Muscle layer of duodenum (tissue), 2 donors: ENCODE data around the gene CFAP410.
A peak's percentile ranks its signal among the peaks of the same experiment; 100 is the strongest.

Source experiments
- H3K27ac ChIP-seq: one replicate; pipeline ENCODE4 v1.7.0; 2013; ENCODE audit warnings: mild to moderate bottlenecking, low read length
- H3K27me3 ChIP-seq: one replicate; pipeline ENCODE4 v1.7.0; 2013; ENCODE audit warnings: low read depth, mild to moderate bottlenecking, control low read depth, low read length
- H3K36me3 ChIP-seq, 2 donors: one replicate each; pipeline ENCODE4 v1.7.0; 2013; ENCODE audit warnings: low read length in 2 of 2, control low read depth in 1 of 2, mild to moderate bottlenecking in 1 of 2; ENCODE audit not compliant: insufficient read depth in 2 of 2, control insufficient read depth in 1 of 2
- H3K4me1 ChIP-seq, 2 donors: one replicate each; pipeline ENCODE4 v1.7.0; 2013; ENCODE audit warnings: low read length in 2 of 2, mild to moderate bottlenecking in 2 of 2, control low read depth in 1 of 2, moderate library complexity in 1 of 2; ENCODE audit not compliant: insufficient read depth in 2 of 2, control insufficient read depth in 1 of 2
- H3K4me3 ChIP-seq, 2 donors: one replicate each; pipeline ENCODE4 v1.7.0; 2013; ENCODE audit warnings: low read length in 2 of 2, low read depth in 1 of 2, mild to moderate bottlenecking in 1 of 2
- H3K9me3 ChIP-seq, 2 donors: one replicate each; pipeline ENCODE4 v1.7.0; 2013; ENCODE audit warnings: low read length in 2 of 2, control low read depth in 1 of 2, mild to moderate bottlenecking in 1 of 2; ENCODE audit not compliant: control insufficient read depth in 1 of 2
- donor health status: healthy.

Gene CFAP410

GRCh38 chr21:44299085-44299457, 40.1 kb downstream of the CFAP410 start:
- Histone ChIP-seq H3K4me3 (peak overlapping the region; percentile 63 to 64), H3K9me3 (no peaks in the 10 kb centered on the region), H3K27me3 (no peaks in the 10 kb centered on the region), H3K27ac (peak overlapping the region; percentile 58), H3K36me3 (no peaks in the 10 kb centered on the region), H3K4me1 (peaks cover 7 to 52% of the 10 kb centered on the region in 2 donors)

DNA sequence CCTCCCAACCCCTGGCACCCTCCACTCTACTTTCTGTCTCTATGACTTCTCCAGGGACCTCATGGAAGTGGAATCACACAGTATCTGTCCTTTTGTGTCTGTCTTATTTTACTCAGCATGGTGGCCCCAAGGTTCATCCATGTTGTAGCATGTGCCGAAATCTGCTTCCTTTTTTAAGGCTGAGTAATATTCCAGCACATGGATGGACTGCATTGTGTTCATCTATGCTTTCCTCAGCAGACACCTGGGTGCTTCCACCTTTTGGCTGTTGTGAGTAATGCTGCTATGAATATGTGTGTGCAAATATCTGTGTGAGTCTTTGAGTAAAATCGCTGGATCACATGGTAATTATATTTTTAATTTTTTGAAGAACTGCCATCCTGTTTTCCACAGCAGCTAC, 40.9 kb downstream of the CFAP410 start:
- Histone ChIP-seq H3K36me3 (no peaks in the 10 kb centered on the region), H3K4me3 (no peak overlapping the region), H3K4me1 (peaks cover 7 to 46% of the 10 kb centered on the region in 2 donors), H3K27ac (no peak overlapping the region), H3K9me3 (no peaks in the 10 kb centered on the region), H3K27me3 (no peaks in the 10 kb centered on the region)

DNA sequence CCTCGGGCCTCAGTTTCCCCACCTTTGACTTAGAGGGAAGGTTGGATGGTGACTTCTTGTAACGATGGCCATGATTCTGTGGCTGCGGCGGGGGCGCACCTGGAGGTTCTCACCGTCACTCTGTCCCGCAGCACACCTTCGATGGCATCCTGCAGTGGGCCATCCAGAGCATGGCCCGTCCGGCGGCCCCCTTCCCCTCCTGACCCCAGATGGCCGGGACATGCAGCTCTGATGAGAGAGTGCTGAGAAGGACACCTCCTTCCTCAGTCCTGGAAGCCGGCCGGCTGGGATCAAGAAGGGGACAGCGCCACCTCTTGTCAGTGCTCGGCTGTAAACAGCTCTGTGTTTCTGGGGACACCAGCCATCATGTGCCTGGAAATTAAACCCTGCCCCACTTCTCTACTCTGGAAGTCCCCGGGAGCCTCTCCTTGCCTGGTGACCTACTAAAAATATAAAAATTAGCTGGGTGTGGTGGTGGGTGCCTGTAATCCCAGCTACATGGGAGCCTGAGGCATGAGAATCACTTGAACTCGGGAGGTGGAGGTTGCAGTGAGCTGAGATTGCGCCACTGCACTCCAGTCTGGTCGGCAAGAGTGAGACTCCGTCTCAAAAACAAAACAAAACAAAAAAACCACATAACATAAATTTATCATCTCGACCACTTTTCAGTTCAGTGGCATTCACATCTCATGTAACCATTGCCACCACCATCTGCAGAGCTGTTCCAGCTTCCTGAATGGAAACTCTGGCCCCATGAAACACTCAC, 41.5 kb downstream of the CFAP410 start:
- Histone ChIP-seq H3K36me3 (no peaks in the 10 kb centered on the region), H3K4me3 (no peak overlapping the region), H3K27ac (no peak overlapping the region), H3K4me1 (peaks cover 7 to 44% of the 10 kb centered on the region in 2 donors), H3K9me3 (no peaks in the 10 kb centered on the region), H3K27me3 (no peaks in the 10 kb centered on the region)

- Histone ChIP-seq H3K36me3 (no peaks in the 10 kb centered on the region), H3K27me3 (no peaks in the 10 kb centered on the region), H3K4me3 (no peak overlapping the region), H3K27ac (no peak overlapping the region), H3K4me1 (peaks cover 7 to 36% of the 10 kb centered on the region in 2 donors), H3K9me3 (no peaks in the 10 kb centered on the region)
These were observed 42.3 kb downstream of the CFAP410 start for GRCh38 chr21:44296916-44297315.

GRCh38 chr21:44296103-44296519, 43.1 kb downstream of the CFAP410 start:
- Histone ChIP-seq H3K36me3 (no peaks in the 10 kb centered on the region), H3K27ac (no peak overlapping the region), H3K9me3 (no peaks in the 10 kb centered on the region), H3K4me1 (peaks cover 6 to 28% of the 10 kb centered on the region in 2 donors), H3K4me3 (no peak overlapping the region), H3K27me3 (no peaks in the 10 kb centered on the region)

DNA sequence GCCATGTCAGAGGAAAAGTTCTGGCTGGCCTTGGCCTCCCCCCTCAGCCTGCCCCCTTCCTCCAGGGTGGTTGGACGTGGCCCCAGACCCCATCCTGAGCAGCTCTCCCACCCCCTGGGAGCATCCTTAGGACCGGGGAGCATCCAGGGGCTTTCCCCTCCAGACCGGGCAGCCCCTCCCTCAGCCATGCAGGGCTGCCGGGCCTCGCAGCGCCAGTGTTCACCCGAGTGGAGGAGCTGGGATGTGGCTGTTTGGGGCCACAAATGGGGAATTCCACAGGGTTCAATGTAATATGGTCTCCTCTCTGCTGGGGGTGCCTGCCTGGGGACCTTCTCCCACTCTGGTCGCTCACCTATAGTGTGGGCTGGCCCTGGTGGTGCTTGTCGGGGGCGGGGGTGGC, 43.5 kb downstream of the CFAP410 start:
- Histone ChIP-seq H3K9me3 (no peaks in the 10 kb centered on the region), H3K4me1 (peaks cover 4 to 23% of the 10 kb centered on the region in 2 donors), H3K36me3 (no peaks in the 10 kb centered on the region), H3K27me3 (no peaks in the 10 kb centered on the region), H3K4me3 (no peak overlapping the region), H3K27ac (no peak overlapping the region)

- Histone ChIP-seq H3K27ac (no peak overlapping the region), H3K4me3 (no peak overlapping the region), H3K9me3 (no peaks in the 10 kb centered on the region), H3K27me3 (no peaks in the 10 kb centered on the region), H3K4me1 (peaks cover 4 to 21% of the 10 kb centered on the region in 2 donors), H3K36me3 (no peaks in the 10 kb centered on the region)
These were observed 44.0 kb downstream of the CFAP410 start for GRCh38 chr21:44295163-44295573.

DNA sequence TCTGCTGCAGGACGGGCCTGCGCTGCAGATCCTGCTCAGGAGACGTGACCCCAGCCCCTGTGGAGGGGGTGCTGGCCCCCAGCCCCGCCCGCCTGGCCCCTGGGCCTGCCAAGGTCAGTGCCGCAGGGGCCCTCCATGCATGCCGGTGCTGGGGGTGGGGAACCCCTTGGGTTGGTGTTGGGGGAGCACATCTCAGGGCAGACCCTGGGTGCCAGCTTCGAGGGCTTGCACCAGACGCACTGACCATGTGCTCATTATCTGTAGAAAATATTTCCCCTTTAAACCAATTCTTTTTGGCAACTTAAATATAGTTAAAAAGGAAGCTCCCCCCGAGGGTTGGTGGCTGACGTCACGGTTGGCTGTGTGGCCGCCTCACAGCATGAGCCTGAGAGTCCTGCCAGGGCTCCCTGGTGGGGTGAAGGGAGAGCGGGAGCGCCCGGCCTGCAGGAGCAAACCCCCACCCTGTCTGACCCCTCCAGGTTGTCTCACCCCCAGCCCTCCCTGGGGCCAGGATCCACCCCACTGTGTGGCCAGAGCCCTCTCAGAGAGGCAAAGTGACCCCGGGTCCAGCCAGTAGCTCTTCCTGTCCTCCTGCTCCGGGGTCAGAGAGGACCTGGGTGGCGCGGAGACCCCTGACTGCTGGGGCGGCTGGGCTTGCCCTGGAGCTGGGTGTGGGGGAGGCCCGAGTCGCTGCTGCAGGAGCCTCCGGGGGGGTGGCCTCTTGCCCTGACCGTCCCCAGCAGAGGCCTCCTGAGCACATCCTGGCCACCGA, 44.6 kb downstream of the CFAP410 start:
- no peaks in the 10 kb centered on the region for H3K9me3 ChIP-seq
- no peak overlapping the region for H3K4me3 ChIP-seq
- H3K27me3 ChIP-seq: no peaks in the 10 kb centered on the region
- peaks cover 4 to 21% of the 10 kb centered on the region in 2 donors for H3K4me1 ChIP-seq
- H3K36me3 ChIP-seq: no peaks in the 10 kb centered on the region
- H3K27ac ChIP-seq: no peak overlapping the region

- H3K9me3 ChIP-seq: no peaks in the 10 kb centered on the region
- no peak overlapping the region for H3K4me3 ChIP-seq
- H3K36me3 ChIP-seq: no peaks in the 10 kb centered on the region
- H3K4me1 ChIP-seq: peaks cover 0 to 17% of the 10 kb centered on the region in 2 donors
- no peak overlapping the region for H3K27ac ChIP-seq
- no peaks in the 10 kb centered on the region for H3K27me3 ChIP-seq
These were observed 45.5 kb downstream of the CFAP410 start for GRCh38 chr21:44293551-44294231.

GRCh38 chr21:44292812-44293195, 46.4 kb downstream of the CFAP410 start:
- Histone ChIP-seq H3K9me3 (no peaks in the 10 kb centered on the region), H3K4me3 (no peak overlapping the region), H3K27me3 (no peaks in the 10 kb centered on the region), H3K36me3 (no peaks in the 10 kb centered on the region), H3K27ac (no peak overlapping the region), H3K4me1 (peaks cover 0 to 14% of the 10 kb centered on the region in 2 donors)
